Measurements from ENCODE around the gene ADAMTS3.

- TF ChIP-seq POLR2A (IDR thresholded peaks at IDR 0.05) (no peak), CTCF (IDR thresholded peaks at IDR 0.05) (no peak)
These were observed 2.0 kb downstream of the ADAMTS3 start for GRCh38 chr4:72567036-72567435.
